GM21576 (cell line): ENCODE data around the gene CBX1.

Experiments
- ATAC-seq: cut with Tn5 transposase; IDR thresholded peaks from one replicate; pipeline ENCODE4 v1.9.1; 2021; ENCODE audit warnings: mild to moderate bottlenecking, moderate library complexity; ENCODE audit not compliant: unreplicated experiment

The CBX1 gene

DNA sequence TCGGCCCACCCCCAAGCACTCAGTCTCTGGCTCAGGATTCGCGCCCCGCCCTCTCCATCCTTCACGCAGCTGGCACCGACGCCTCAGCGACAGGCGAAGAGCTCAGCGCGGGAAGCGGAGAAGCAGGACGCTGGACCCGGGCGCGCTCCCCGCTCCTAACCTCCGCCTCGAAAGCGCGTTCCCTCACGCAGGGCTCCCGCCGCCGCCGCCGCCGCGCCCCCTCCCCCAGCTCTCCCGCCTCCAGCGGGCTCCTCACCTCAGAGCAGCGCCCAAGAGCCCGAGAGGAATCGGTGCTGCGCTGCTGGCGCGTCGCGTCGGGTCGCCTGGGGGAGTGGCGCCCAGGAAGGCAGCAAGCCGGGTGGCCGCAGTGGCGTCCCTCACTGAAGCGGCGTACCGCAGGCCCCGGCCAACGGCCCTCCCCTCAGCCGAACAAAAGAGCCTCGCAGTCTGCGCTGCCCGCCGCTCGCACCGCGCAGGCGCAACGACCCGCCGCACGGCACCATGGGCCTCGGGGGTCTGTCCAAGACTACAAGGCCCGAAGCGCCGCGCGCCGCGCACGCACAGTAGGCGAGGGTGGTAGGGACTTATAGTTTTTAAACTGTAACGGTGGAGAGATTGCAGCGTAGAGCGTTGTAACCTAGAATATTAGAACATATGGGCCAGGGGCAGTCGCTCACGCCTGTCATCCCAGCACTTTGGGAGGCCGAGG, at the start of gene CBX1:
Gene CBX1 (minus strand): TSS at position 467 of the 709 bp plus-strand sequence. CDS start 24,474 bp downstream, outside the sequence.
- ATAC-seq = peak; percentile 77

DNA sequence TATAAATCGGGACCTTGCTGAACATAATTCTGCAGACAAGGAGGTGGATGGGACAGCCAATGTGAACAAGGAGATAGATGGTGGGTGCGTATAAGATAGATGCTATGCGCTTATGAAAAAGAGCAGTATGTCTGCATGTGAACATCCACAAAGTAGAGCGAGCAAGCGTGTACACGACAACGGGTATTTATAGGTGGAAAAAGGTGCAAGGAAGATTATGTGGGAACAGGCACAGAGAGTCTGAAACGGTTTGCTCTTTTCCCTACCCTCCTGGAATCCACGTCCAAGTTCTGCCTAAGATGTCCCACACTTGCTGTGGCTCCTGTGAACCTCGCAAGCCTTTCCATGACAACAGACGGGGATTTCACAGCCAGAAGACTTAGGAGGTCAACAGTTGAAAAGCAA, 49.3 kb upstream of the CBX1 start:
- no peak for ATAC-seq

DNA sequence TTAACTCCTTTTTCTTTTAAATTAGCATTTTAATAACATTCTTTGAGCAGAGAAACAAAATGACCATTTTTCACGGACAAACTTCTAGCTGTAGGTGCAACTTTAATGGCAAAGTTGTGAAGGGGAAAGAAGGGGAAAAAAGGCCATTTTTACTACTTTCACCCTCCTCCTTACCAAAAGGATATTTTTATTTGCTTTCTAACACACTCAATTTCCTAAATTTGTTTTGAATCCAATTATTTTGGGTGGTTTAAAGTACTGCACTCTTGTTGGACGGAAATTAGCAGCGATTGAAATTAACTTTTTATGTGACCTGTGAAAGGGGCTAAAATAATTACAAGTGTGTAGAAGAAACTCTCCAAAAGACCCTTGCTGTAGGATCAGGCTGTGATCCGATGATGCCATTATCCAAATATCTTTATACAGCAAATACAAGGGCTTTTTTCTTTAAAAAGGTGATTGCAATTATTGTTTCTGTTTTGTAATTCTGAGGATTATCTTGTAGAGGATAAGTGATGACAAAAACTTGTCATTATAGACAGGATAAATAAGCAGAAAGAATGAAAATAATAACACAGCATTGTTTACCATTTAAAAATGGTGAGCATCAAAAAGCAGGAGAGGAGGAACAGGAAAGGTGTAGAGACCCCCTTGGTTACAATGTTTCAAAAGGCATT, 48.6 kb upstream of the CBX1 start:
- ATAC-seq = no peak

DNA sequence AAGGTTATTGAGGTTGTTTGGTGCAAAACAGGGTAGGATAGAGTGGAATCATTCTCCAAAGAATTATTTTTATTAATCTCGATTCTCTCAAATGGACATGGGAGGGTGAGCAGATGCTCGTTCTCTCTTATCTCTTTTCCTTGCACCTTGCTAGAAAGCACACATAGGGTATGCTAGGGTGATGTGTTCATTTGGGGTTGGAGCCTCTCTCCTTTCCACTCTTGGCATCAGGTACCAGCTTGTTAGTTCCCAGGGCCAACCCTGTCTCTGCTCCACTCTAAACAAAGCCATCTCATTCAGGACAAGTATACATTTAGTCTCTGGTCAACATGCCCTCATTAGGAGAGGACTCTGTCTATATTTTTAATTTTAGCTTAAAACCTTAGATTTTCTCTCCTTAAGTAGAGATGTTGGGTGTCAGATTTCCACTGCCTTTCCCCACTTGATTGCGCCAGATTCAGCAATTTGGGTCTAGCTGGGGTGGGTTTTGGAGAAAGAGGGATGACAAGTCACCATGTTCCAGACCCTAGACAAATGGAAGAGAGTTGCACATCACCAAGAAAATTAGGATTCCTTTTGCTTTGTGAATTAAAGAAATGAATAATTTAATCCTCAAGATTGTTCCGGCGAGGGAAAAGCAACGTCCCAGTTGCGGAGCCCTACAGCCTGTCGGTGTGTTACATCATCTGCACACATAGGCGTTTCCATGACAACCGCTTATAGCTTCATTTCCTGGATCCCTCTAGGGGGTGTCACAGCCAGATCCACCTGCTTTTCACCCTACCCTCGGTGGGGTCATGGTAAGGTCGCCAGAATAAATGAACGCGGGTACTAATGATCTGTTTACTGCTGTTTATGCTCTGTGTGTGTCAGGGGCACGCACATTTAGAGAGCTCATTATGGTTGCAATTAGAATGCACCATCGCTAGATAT, 47.8 kb upstream of the CBX1 start:
- ATAC-seq = no peak

DNA sequence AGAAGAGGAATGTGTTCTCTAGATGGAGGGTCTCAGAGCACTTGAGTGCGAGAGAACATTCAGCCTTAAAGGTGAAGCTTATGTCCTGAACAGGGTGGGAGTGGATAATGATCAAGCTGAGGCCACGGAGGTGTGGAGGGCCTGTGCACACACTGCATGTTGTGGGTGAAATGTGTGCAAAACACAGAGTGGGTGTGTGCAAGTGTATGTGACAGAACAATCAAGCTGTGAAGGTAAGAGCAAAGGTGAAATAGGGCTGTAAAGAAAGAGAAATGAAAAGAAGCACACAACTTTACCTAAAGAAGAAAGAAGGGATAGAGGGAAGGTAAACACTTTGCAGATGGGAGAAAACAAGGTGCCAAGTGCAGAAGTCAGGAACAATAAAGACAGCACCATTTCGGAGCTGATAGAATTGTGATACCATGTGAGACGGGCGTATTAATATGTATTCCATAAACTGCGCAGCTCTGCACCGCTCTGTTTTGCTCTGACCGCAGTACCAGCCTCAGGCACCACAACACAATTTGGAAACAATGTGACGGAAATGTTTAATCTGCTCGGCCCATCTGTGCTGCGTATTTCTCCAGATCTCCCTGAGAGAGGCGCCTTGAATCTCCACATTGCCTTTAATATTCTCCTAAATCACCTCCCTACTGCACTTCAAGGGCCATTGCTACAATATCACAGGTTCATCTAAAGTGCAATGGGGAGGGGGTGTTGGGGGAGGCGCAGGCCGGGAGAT, 46.9 kb upstream of the CBX1 start:
- ATAC-seq = no peak

DNA sequence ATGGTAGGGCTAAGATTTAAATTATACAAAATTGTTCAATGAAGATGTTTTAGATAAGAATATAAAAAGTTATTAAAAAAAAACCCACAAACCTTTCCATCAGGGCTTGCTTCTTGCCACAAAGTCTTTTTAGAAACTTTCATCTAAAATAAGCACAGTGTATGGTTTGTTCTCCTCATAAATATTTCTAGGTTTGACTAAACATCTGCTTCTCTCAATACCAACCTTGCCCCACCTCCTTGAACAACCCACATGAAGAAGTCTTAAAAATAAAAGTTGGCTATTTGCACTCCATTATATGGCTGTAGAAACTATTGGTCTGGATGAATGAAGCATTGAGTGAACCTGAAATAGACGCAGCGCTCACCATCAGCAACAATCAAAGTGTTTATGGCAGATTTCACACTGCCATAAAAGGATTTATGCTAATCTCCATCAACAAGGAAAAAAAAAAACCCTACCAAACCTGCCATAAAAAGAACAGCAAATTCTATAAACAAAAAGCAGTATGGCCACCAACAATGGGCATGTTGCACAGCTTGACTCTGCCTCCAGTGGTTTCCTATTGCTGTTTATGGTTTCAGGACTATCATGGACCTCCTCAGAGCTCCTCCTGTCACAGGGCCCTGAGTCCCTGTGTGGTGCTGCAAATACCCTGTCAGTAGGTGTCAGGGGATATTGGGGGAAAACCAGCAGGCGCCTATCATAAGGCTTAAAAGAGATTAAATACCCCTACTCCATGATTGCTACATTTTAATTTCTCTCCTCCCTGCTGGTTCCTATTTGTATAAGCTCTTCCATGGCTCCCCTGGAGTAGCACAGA, 43.9 kb upstream of the CBX1 start:
- ATAC-seq = no peak

DNA sequence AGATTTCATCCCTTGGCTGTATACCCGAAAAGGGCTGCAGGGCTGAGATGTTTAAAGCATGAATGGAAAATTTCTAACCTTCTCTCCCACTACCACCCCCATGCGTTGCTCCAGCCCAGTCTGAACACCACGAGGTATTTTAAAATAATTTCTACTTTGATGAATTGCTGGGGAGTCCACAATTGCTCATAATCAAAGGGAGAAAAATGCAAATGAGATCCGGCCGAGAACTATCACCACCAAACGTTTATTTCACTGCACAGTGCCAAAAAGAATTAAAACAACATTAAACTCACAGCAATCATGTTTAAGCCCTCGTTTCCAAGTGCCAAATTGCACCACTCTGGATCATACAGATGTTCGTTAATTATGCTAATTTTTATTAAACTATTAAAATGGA, 43.0 kb upstream of the CBX1 start:
- no peak for ATAC-seq

DNA sequence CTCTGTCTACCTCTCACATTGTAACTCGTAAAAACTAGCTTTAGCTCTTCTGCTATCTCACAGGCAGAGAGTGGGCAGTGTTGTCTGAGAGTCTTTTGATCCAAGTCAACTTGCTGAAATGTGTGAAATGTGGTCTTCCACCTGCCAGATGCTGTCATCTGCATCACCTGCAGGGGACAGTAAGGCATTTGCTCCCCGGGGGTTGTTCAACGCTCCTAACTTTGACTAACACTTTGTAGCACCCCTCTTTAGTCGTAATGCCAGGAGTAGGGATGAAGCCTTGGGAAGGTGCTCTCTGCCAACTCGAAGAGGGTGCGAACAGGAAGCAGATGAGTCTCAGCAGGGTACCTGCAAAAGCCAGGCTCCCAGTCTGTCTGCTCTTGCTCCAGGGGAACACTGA, 42.4 kb upstream of the CBX1 start:
- ATAC-seq = no peak

DNA sequence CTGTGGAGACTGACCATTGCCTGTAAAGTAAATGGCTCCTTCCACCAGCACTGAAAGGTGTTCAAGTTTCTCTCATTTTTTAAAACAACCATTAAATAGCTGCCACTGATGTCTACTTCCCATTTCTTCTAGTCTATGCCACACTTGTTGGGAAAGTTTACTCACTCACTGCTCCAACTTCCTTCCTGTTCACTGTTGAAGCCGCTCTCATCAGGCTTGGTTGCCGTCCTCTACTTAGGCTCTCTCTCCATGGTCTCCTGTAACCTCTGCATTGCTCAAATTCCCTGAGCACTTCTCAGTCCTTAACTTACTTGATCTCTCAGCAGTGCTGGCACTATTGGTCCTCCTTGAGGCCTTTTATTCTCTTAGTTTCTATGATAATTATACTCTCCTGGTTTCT, 38.7 kb upstream of the CBX1 start:
- ATAC-seq = no peak

DNA sequence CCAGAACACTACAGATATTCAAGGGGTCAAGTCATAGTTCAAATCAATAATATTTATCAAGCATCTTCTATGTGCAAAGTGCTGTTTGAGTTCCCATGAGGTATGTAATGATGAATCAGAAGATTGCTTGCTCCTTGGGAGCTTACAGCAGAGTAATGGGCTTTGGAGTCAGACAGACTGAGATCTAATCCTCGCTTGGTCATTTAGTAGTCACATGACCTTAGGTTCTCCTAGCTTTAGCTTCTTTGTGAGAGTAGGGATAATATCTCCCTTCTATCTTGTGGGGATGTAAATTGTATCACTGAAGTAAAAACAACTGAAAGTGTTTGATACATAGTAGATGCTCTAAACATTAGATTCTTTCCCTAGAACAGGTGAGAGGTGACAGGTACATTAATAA, 36.4 kb upstream of the CBX1 start:
- ATAC-seq = no peak

DNA sequence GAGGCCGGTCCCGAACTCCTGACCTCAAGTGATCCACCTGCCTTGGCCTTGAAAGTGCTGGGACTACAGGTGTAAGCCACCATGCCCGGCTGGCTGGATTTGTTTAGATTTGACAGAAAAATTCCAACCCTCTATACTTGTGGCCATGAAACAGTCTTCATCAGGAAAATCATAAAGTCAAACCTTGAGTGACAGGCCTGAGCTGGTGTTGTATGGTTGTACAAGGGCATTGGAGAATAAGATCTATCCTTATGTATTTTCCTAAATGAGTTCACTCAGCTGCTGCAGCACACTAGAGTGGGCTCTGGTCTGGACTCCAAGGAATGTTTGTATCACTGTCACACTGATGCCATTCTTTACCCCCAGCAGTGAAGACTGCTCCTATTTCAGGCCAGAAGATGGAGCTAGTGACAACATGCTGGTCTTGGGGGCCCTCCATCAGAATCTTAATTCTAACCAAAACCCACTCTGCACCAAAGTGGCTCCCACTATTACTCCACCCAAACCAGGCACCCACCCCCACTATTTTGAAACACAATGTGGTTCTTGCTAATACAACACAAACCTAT, 33.7 kb upstream of the CBX1 start:
- ATAC-seq = no peak

DNA sequence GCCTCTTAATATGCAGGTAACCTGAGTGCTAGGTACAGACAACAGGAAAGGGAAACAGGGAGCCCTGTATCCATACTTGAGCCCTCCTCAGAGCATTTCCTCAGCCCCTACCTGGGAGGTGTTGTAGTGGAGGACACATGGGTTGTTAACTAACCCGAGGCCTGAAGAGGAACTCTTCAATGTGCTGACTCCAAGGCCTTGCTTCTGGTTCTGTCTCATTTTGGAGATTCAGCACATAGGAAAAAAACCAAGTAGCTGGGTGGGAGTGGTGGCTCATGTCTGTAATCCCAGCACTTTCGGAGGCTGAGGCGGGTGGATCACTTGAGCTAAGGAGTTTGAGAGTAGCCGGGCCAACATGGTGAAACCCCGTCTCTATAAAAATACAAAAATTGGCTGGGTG, 31.1 kb upstream of the CBX1 start:
- ATAC-seq = no peak

DNA sequence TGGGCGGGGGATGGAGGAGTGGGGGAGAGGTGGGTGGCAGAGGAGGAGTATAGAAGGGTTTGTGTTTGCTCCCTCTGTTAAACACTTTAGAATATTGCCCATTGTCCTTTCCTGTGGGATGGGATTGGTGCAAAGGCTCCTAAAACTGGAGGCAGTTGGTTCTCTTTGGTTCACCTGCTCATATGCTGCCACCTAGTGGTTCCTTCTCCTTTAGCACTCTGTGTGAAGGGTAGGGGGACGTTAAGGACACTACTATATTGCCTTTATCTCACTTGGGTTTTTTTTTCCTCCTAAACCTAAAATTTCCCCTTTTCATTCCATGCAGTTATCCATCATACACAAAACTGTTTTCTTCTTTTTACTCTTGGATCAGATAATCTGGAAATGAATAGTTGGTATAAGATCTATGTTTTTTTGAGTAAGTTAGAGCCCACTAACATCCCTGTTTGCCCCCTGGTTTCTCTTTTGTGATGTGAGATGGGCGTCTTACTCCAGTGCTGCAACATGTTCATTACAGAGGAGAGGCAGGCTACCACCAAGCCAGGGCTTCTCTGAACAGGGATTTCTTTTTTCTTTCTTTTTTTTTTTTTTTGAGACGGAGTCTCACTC, 30.0 kb upstream of the CBX1 start:
- no peak for ATAC-seq

DNA sequence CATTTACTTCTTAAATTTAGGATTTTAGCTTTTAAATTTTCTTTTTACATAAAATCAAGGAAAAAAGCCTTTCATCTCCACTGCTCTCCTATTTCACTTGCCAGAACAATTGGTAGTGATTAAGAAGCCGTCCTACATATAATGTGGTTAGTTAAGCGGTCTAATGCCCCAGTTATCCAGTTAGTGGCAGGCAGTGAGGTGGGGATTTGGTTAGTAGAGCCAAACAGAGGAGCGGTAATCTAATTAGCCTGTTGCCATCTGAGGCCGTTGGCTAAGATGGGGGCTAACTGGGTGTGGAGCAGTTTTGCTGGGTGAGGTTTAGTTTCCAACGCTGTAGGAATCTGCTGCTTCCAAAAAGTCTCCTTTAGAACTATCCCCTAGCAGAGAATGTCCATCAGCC, 28.7 kb upstream of the CBX1 start:
- no peak for ATAC-seq

DNA sequence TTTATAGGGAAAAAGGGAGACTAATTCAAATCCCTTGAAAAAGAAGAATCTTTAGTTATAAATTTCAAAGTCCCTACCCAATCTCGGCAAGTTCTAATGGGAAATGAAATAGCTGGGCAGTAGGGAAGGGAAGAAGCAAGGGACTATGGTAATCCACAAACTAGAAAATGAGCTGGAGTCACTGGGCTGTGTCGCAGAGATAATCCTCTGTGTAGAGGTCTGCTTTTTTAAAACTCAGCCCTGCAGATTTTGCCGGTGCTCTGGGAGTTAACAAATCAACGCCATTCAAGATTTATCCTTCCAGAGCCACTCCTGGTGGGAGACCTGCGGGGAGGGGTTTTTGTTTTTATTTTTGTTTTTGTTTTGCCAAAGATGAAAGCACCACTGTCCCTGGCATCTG, 27.1 kb upstream of the CBX1 start:
- ATAC-seq = no peak

DNA sequence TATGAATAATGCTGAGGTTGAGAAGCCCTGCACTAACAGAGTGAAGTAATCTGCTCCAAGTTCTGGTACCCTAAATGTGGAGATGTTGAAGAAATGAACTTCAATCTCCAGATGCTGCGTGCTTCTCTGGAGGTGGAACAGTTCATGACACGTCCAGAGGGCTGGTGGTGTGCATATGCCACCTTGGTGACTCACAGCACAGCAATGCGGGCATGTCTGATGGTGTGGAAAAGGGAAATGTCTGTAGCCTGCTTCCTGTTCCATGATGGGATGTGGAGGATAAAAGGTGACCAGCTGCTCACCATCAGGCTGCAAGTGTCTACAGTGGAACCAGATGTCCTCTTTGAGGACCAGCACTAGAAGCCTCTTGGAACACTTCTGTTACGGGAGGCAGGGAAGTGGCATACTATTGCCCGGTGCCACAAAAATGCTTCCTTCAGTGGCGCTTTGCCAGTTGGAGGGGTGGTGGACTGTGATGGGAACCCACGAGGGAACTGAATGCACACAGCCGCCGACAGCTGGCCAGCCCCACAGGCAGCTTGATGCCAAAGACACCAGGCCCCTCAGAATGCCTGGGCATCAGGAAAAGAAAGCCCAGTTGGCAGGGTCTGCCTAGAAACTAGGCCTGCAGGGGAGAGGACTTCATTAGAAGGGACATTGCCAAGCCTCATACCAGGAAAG, 26.2 kb upstream of the CBX1 start:
- no peak for ATAC-seq

DNA sequence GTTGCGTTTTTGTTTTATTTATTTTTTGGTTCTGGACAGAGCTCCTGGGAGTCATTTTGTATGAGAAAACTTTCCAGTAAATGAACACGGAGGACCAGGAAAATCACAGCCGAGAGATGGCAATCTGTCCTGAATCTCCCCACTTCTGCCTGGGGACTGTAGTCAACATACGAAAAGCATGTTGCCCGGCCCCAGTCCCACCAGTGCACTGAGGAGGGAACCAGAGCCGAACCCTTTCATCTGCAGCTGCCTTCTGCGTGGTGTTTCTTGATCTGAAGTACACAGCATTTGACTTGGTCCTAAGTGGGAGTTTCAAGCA, 25.2 kb upstream of the CBX1 start:
- ATAC-seq = no peak

DNA sequence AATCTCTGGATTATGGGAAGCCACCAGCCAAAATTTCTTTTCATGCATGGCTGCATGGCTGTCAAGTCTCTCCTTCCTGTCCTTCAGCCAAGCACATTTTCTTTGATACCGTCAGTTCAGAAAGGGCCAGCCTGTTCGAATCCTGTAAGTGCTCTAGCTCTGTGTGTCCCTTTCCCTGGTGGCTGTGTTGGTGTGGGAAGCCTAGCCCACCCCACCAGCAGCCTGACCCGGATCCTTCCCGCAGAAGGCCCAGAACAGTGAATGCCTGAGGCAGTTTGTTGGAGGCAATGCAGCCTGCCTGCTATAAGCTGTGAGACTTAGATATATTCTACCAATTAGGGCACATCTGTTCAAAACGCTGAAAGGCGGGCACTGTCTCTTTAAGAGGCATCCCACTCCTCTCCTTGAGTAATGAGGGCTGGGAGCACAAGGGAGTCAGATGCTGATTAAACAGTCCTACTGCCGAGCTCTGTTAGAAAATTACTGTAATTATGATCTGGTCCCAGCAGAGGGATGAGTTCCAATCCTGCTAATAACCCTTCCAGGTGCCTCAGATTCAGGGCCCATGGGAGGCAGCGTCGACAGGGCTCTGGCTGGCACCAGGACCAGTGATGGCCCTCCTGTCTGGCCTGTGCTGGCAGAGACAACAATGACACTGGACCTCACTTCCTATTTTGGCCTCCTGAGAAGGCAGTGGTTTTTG, 24.7 kb upstream of the CBX1 start:
- ATAC-seq = no peak
